GM18499 (cell line): Measurements from ENCODE around the gene VSIR.

Experiments used
- ATAC-seq: cut with Tn5 transposase; IDR thresholded peaks from one replicate; pipeline ENCODE4 v1.9.1; 2021; ENCODE audit warnings: moderate number of reproducible peaks; ENCODE audit not compliant: insufficient read depth, unreplicated experiment

VSIR gene

GRCh38 chr10:71807557-71808510 is 34.5 kb upstream of the VSIR start:
- no peak for ATAC-seq

- no peak for ATAC-seq
Measured at GRCh38 chr10:71806704-71807556, 33.6 kb upstream of the VSIR start.

DNA sequence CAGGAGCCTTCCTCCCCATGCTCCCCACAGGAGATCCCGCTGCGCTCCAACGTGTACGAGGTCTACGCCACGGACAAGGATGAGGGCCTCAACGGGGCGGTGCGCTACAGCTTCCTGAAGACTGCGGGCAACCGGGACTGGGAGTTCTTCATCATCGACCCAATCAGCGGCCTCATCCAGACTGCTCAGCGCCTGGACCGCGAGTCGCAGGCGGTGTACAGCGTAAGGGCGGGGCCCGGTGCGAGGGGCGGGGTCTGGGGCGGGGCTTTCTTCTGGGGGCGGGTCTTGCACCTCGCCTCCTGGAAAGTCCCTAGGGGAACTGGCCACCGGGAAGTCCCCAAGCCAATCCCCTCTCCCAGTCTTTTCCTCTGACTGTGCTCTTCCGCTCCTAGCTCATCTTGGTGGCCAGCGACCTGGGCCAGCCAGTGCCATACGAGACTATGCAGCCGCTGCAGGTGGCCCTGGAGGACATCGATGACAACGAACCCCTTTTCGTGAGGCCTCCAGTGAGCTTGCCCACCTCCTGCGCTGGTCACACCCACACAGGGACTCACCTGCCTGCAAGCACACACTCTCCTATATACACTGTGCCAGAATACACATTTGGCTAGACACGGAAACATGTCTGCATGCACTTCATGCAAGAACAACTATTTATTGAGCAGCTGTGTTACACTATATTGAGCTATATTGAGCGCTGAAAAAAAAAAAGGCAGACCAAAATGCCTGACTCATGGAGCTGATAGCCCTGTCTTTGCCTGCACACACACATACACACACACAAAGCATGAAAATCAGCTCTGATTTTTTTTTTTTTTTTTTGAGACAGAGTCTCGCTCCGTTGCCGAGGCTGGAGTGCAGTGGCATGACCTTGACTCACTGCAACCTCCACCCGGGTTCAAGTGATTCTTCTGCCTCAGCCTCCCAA is 32.7 kb upstream of the VSIR start:
- ATAC-seq = no peak

GRCh38 chr10:71804077-71804476 is 30.8 kb upstream of the VSIR start:
- ATAC-seq = no peak

GRCh38 chr10:71802715-71803488 is 29.6 kb upstream of the VSIR start:
- ATAC-seq = no peak

DNA sequence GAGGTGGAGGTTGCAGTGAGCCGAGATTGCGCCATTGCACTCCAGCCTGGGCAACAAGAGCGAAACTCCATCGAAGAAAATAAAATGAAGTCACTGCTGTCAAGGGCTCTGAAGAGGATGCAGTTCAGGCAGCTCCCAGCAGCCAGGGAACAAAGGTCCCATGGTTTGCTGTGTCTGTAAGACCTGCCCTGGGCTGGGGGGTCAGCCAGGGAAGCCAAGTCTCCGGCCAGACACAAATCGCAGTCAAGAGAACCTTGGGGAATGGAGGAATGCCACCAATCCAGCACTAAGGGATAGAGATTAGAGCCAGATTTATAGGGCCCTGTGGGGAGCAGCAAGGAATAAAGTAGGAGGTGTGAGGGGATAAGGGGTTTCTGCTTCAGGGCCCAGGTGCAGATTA is 28.9 kb upstream of the VSIR start:
- ATAC-seq = no peak

- ATAC-seq = peak; percentile 90
Measured at GRCh38 chr10:71801361-71801760, 28.0 kb upstream of the VSIR start.

DNA sequence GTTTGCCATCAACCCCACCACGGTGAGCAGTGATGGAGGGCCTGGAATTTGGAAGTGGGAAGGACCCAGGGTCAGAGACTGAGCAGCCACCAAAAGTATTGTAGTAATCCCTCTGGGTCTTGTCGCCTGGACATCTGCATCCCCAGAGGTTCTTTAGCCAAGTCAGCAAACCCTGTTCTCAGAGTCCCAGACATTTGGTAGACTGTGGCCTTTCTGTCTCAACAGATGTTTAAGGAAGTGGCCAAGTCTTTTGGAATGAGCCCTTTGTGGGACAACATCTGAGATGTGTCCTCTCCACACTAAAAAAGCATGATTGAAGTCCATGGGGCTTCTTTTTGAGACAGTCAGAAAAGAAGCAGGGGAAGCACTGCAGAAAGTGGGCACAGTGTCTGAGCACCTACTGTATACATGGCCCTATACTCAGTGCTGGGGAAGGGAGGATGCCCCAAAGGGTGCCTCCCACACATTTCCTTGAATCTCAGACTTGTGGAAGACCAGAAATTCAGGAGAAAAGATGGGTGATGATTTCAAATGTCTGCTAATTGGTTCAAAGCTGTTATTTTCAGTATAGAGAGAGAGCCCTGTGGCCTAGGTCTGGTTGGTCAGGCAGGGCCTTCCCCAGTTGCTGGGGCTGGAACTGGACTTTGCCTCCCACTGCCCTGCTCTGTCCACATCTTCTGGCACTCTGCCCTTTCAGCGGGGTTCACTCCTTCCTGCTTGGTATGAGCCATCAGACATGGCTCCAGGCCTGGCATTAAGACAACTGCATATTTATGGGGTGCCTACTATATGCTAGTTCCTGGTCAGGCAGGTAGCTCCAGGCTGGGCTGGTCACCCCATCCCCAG is 26.5 kb upstream of the VSIR start:
- no peak for ATAC-seq

- no peak for ATAC-seq
Measured at GRCh38 chr10:71799112-71799511, 25.8 kb upstream of the VSIR start.

- ATAC-seq = no peak
Measured at GRCh38 chr10:71798308-71798624, 24.9 kb upstream of the VSIR start.

DNA sequence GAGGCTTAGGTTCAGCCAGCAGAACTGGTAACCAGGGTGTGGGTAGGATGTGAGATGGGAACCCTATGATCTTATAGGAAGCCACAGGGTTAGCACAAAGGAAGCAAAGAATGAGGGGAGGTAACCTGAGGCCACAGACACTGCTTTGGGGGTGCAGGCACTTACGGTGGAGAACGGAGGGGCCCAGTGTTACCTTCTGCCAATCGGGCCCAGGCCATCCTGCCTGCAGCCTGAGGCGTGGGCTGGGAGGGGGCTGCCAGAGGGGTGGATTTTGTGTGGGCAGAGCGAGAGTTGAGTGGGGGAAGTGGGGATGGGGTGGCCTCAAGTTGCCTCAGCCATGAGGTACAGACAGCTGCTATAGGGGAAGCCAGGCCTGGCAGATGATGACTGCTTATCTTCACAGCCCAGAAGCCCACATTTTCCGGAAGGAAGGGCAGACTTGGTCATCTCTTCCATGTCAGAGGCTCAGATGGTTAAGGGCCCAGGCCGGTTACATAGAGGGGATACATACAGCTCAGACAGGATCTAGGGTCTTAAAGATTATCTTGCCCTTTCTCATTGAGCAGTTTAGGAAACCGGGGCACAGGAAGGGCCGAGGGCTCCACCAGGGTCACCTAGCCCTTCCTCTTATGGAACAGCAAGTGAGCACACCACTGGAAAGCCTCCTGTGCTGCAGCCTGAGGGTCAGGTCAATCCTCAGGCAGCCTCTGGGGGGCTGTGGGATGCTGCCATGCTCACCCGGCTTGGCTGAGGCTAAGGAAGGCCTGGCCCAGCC is 24.4 kb upstream of the VSIR start:
- ATAC-seq = no peak

- ATAC-seq = no peak
Measured at GRCh38 chr10:71796749-71797405, 23.6 kb upstream of the VSIR start.

- no peak for ATAC-seq
Measured at GRCh38 chr10:71795248-71795647, 21.9 kb upstream of the VSIR start.

GRCh38 chr10:71790749-71791440 is 17.6 kb upstream of the VSIR start:
- ATAC-seq = no peak

DNA sequence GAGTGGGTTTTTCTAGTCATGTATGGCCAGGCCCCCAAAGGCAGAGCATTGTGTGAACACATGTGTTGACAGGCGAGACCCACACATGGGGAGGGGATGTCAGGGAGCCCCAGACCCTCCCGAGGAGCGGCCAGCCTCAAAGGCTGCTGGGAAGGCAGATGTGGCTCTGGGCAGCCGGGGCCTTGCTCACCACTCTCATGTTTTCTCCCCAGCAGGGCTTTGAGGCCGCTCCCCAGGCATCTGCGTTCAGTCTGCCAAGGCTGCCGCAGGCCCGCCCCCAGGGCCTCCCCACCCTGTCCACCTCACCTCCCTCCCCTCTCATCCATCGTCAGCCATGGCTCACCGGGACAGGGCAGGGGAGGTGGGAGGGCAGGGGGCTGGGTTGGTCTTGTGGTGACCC is 16.6 kb upstream of the VSIR start:
- no peak for ATAC-seq

DNA sequence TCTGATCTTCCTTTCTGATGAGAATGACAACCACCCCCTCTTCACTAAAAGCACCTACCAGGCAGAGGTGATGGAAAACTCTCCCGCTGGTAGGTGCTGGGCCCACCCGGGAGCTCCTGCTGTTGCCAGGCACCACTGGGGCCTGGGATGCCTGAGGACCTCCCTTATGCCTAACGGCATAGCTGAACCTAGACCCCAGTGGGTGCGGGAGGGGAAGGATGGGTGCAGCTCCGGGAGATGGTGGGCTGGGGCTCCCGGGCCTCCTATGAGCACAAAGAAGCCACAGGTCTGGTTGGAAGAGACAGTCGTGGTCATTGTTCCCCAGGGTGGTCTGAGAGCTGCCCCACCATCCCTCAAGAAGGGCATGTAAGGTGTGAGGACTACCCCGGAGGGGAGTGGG is 15.6 kb upstream of the VSIR start:
- no peak for ATAC-seq

GRCh38 chr10:71784679-71785272 is 11.5 kb upstream of the VSIR start:
- no peak for ATAC-seq
